Measurements from ENCODE around the gene TSPYL2. TPM values are rescaled to one million over a fixed set of nuclear protein-coding genes. Genes with fewer than 3 reads are reported as not detected.

Gene TSPYL2
- total RNA-seq: 100 to 1,000 TPM in 1 of 2 donors, 10 to 100 TPM in 1; 34.3 to 250 TPM

DNA sequence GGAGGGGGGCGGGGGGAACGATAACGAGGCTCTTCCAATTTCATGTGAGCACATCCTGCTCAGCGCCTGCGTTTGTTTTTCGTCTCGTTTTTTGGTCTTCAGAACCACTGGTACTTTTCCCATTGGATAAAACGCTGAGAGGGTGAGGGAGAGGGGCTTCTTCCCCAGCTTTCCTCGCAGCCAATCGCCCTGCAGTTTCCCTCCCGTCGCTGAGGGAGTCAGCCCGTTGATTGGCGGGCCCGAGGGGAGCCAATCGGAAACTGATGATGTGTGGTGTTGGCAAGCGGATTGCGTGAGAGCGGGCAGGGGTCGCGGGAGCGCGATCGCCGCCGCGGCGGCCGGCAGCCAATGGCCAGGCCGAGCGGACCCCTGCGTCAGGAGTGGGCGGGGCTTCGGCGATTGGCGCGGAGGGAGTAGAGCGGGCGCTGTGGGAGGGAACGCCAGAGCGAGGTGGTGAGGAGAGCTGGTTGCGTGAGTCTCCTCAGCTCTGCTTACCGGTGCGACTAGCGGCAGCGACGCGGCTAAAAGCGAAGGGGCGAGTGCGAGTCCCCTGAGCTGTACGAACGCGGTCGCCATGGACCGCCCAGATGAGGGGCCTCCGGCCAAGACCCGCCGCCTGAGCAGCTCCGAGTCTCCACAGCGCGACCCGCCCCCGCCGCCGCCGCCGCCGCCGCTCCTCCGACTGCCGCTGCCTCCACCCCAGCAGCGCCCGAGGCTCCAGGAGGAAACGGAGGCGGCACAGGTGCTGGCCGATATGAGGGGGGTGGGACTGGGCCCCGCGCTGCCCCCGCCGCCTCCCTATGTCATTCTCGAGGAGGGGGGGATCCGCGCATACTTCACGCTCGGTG lies at the start of gene TSPYL2:
Gene TSPYL2, plus strand, starts transcription at position 443 of the 848 bp plus-strand sequence. Its CDS starts 132 bp downstream, at position 575.
- no peaks in the 10 kb centered on the region for H3K4me1 ChIP-seq (replicated peaks)
- H3K36me3 ChIP-seq: no peaks in the 10 kb centered on the region
- H3K4me3 ChIP-seq: peak within 1 kb of the TSS; percentile 71 to 73
- no peaks in the 10 kb centered on the region for H3K27me3 ChIP-seq (replicated peaks; ENCODE audit: insufficient read depth)
- whole genome bisulfite sequencing: 0% methylated on average over 8 of the region's 86 CpGs
- peak; percentile 93 for DNase-seq (ENCODE audit: low spot score)
- TF ChIP-seq, protein P1, sequence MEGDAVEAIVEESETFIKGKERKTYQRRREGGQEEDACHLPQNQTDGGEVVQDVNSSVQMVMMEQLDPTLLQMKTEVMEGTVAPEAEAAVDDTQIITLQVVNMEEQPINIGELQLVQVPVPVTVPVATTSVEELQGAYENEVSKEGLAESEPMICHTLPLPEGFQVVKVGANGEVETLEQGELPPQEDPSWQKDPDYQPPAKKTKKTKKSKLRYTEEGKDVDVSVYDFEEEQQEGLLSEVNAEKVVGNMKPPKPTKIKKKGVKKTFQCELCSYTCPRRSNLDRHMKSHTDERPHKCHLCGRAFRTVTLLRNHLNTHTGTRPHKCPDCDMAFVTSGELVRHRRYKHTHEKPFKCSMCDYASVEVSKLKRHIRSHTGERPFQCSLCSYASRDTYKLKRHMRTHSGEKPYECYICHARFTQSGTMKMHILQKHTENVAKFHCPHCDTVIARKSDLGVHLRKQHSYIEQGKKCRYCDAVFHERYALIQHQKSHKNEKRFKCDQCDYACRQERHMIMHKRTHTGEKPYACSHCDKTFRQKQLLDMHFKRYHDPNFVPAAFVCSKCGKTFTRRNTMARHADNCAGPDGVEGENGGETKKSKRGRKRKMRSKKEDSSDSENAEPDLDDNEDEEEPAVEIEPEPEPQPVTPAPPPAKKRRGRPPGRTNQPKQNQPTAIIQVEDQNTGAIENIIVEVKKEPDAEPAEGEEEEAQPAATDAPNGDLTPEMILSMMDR (IDR thresholded peaks at IDR 0.05): no peak
- TF ChIP-seq POLR2AphosphoS5 (IDR thresholded peaks at IDR 0.05) (peak; percentile 95), POLR2A (IDR thresholded peaks at IDR 0.05) (peak; percentile 97)
- H3K9me3 ChIP-seq: no peaks in the 10 kb centered on the region
- peak within 1 kb of the TSS; percentile 94 to 95 for H3K27ac ChIP-seq
- intact Hi-C loops (cut with DNase I): no loop called here

DNA sequence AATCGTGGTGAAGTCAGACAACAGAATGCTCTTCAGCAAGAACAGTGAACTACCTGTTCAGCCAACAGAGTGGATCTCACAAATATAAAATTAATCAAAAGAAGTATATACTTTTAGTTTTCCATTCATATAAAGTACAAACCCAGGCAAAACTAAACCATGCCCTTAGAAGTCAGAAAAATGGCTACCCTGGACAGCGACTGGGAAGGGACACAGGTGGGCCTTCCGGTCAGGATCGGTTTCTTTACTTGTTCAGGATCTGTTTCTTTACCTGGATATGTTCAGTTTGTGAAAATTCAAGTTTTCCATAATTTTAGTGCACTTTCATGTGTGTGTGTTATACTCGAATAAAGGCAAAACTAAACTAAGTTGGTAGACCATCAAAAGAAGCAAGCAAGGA lies 46.0 kb upstream of the TSPYL2 start:
- Histone ChIP-seq H3K27me3 (replicated peaks; ENCODE audit: insufficient read depth) (no peaks in the 10 kb centered on the region), H3K9me3 (no peaks in the 10 kb centered on the region), H3K27ac (no peak overlapping the region), H3K4me3 (no peak overlapping the region), H3K4me1 (replicated peaks) (no peaks in the 10 kb centered on the region), H3K36me3 (no peaks in the 10 kb centered on the region)
- intact Hi-C loops (cut with DNase I): no loop called here
- TF ChIP-seq POLR2AphosphoS5 (IDR thresholded peaks at IDR 0.05) (no peak), POLR2A (IDR thresholded peaks at IDR 0.05) (no peak)
- TF ChIP-seq, protein P1 (IDR thresholded peaks at IDR 0.05): no peak
- 60% methylated on average over 5 of the region's 5 CpGs for WGBS
- DNase-seq (ENCODE audit: low spot score): no peak

DNA sequence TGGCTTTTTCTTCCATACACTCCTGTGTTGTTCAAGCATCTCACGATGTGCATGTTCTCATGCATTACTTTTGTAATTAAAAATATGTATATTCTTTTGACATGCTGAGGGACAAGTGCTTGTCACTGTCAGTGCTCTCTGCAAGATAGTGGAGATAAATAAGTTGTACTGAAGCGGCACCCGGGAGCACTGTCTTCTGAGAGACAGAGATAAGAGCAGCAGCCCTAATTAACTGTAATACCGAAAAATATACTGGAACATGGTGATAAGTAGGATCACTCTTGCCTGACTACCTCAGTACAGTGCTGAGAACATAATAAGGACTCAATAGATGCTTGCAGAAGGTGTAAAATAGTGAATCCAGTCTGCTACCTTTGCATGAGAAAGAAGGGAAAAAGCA lies 42.9 kb upstream of the TSPYL2 start:
- no peaks in the 10 kb centered on the region for H3K9me3 ChIP-seq
- WGBS: 83% methylated on average over 4 of the region's 4 CpGs
- no peak overlapping the region for H3K4me3 ChIP-seq
- no peaks in the 10 kb centered on the region for H3K4me1 ChIP-seq (replicated peaks)
- TF ChIP-seq POLR2A (IDR thresholded peaks at IDR 0.05) (no peak), POLR2AphosphoS5 (IDR thresholded peaks at IDR 0.05) (no peak)
- TF ChIP-seq, protein P1 (IDR thresholded peaks at IDR 0.05): no peak
- H3K27ac ChIP-seq: no peak overlapping the region
- DNase-seq (ENCODE audit: low spot score): no peak
- no peaks in the 10 kb centered on the region for H3K36me3 ChIP-seq
- intact Hi-C loops (cut with DNase I): no loop called here
- no peaks in the 10 kb centered on the region for H3K27me3 ChIP-seq (replicated peaks; ENCODE audit: insufficient read depth)

DNA sequence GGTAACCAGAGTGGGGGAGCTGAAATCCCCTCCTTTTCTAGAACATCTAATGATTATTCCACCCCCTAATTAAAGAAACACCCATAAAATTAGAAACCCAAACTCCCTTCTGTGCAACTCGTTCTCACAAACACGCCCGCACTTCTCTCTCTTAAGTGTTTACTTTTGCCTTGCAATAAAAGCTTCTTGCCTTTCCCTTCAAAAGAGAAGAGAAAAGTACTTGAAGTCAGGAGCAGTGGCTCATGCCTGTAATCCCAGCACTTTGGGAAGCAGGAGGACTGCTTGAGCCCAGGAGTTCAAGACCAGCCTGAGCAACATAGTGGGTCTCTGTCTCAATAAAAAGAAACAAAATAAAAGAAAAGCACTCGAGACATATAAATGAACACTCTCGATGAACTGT lies 37.2 kb upstream of the TSPYL2 start:
- no peaks in the 10 kb centered on the region for H3K36me3 ChIP-seq
- H3K4me1 ChIP-seq (replicated peaks): no peaks in the 10 kb centered on the region
- no peaks in the 10 kb centered on the region for H3K27me3 ChIP-seq (replicated peaks; ENCODE audit: insufficient read depth)
- TF ChIP-seq, protein P1 (IDR thresholded peaks at IDR 0.05): no peak
- no peak for TF ChIP-seq POLR2A (IDR thresholded peaks at IDR 0.05)
- TF ChIP-seq POLR2AphosphoS5 (IDR thresholded peaks at IDR 0.05): no peak
- no peaks in the 10 kb centered on the region for H3K9me3 ChIP-seq
- WGBS: 42% methylated on average over 5 of the region's 5 CpGs
- intact Hi-C loops (cut with DNase I): no loop called here
- no peak overlapping the region for H3K27ac ChIP-seq
- DNase-seq (ENCODE audit: low spot score): no peak
- H3K4me3 ChIP-seq: no peak overlapping the region

DNA sequence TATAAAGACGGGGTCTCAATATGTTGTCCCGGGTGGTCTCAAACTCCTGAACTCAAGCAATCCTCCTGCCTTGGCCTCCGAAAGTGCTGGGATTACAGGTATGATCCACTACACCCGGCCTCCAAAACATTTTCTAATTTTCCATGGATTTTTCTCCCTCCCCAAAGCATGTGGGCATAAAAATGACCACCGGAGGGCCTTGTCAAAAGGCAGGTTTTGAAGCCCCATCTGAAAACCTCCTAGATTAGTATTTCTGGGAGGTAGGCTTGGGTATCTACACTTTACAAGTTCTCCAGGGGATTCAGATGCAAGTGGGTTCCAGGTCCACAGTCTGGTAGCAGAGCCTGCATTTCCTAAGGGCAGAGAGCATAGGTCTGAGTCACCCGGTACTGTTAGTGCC lies 34.9 kb upstream of the TSPYL2 start:
- TF ChIP-seq, protein P1 (IDR thresholded peaks at IDR 0.05): no peak
- TF ChIP-seq POLR2A (IDR thresholded peaks at IDR 0.05) (no peak), POLR2AphosphoS5 (IDR thresholded peaks at IDR 0.05) (no peak)
- no peaks in the 10 kb centered on the region for H3K27me3 ChIP-seq (replicated peaks; ENCODE audit: insufficient read depth)
- no peaks in the 10 kb centered on the region for H3K36me3 ChIP-seq
- no peak for DNase-seq (ENCODE audit: low spot score)
- H3K9me3 ChIP-seq: no peaks in the 10 kb centered on the region
- intact Hi-C loops (cut with DNase I): no loop called here
- H3K4me3 ChIP-seq: no peak overlapping the region
- WGBS: 91% methylated on average over 6 of the region's 6 CpGs
- H3K27ac ChIP-seq: no peak overlapping the region
- H3K4me1 ChIP-seq (replicated peaks): no peaks in the 10 kb centered on the region

Data from prostate gland (tissue), 2 donors.